GM21786 (cell line): Measurements from ENCODE around the gene PTPRA.
"Not testable (repeated sequence)": the region's sequence is repeated elsewhere in the genome, so short reads cannot be mapped to it uniquely, and the experiment has no call there.

ENCODE experiments used
- ATAC-seq: cut with Tn5 transposase; IDR thresholded peaks from one replicate; pipeline ENCODE4 v1.9.1; 2021; ENCODE audit not compliant: unreplicated experiment

The PTPRA gene, protein sequence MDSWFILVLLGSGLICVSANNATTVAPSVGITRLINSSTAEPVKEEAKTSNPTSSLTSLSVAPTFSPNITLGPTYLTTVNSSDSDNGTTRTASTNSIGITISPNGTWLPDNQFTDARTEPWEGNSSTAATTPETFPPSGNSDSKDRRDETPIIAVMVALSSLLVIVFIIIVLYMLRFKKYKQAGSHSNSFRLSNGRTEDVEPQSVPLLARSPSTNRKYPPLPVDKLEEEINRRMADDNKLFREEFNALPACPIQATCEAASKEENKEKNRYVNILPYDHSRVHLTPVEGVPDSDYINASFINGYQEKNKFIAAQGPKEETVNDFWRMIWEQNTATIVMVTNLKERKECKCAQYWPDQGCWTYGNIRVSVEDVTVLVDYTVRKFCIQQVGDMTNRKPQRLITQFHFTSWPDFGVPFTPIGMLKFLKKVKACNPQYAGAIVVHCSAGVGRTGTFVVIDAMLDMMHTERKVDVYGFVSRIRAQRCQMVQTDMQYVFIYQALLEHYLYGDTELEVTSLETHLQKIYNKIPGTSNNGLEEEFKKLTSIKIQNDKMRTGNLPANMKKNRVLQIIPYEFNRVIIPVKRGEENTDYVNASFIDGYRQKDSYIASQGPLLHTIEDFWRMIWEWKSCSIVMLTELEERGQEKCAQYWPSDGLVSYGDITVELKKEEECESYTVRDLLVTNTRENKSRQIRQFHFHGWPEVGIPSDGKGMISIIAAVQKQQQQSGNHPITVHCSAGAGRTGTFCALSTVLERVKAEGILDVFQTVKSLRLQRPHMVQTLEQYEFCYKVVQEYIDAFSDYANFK

DNA sequence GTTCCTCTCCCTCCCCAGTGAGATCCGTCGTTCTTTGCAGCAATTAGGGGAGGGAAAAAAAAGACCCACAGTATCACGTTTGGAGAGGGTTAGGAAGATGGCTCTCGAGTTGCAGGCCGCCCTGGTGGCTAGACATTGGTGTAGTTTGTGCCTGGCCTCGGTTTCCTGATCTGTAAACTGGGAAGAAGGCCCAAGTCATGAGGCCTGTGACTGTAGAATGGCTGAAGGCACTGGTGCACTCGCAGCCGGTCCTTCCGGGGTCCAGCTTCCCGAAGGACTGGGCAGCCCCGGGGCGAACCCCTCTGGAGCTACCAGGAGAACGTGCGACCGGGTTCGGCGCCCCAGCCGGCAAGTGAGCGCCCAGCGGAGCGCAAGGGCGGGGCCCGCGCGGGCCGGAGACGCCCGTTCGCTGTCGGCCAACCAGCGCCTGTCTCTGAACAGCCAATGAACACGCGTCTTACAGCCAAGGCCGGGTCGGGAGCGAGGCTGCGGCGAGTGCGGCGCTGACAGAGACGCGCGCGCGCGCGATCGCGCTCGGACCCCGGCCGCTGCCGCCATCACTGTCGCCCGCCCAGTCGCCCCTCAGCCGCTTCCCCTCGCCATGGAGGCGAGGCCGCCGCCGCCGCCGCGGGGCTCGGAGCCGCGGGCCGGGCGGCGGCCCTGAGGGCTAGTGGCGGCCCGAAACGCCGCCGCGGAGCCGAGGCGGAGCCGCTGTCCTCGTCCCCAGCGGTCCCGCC, at the start of gene PTPRA:
Gene PTPRA, plus strand, starts transcription at position 472 of the 737 bp plus-strand sequence. CDS start 90,797 bp downstream, outside the sequence.
- ATAC-seq = peak; percentile 91

DNA sequence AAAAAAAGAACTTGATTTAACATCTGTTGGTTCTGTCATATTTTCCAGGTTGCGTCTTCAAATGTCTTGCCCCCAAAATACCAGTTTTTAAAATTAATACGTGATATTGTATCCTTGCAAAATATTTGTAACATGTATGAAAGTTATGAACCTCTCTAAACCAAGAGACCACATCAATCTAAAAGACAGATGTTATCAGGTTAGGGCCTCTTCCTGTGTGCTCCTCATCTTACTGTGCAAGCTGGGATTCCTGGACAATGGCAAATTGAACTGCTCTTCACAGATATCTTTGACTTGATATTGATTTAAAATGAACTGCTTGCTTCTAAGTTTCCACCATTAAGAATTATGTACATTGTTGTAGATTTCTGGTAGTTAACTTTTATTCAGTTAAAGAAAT, 47.5 kb upstream of the PTPRA start:
- no peak for ATAC-seq

DNA sequence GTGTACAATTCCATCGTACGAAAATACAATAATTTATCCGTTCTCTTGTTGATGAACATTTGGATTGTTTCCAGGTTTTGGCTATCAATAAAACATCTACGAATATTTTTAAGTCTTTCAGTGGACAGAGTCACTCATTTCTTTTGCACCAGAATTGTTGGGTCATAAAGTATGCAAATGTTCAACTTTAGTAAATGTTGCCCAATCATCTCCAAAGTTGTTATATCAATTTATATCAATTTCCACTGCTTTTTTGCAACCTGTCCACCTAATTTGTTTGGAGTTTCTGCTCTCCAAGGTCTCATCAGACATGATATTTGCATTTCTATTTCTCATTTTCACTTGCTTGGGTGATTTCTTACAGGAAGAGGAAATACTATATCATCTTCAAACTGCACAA, 46.6 kb upstream of the PTPRA start:
- no peak for ATAC-seq

DNA sequence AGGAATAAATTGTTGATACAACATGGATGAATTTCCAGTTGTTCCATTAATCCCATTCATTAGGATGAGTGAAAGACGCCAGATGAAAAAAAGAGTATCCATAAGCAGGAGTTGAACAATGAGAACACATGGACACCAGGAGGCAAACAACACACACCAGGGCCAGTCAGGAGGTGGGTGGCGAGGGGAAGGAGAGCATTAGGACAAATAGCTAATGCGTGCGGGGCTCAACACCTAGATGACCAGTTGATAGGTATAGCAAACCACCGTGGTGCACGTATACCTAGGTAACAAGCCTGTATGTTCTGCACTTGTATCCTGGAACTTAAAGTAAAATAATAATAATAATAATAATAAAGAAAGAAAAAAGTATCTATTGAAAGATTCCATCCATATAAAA, 43.9 kb upstream of the PTPRA start:
- ATAC-seq = no peak

DNA sequence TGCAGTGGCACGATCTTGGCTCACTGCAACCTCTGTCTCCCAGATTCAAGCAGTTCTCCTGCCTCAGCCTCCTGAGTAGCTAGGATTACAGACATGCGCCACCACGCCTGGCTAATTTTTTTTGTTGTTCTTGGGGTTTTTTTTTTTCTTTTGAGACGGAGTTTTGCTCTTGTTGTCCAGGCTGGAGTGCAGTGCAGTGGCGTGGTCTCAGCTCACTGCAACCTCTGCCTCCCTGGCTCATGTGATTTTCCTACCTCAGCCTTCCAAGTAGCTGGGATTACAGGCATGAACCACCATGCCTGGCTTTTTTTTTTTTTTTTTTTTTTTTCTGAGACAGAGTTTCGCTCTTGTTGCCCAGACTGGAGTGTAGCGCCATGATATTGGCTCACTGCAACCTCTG, 42.1 kb upstream of the PTPRA start:
- not testable (repeated sequence) for ATAC-seq

DNA sequence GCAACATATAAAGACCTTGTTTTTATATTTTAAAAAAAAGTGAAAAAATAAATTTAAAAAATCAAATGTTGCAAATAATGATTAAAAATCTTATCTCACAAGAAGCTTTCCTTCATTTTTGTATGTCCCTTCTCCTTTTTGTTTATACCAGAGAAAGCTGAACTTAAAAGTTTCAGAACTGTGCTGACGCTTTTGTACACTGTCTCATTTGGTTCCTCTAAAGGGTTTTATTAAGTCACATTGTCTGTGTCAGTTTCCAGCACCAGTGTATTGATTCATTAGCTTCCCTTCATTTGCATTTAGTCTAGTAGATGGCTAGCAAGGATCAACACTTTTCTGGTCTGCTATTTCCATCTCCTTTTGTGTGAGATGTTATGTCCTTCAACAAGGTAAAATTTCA, 39.5 kb upstream of the PTPRA start:
- ATAC-seq = no peak

DNA sequence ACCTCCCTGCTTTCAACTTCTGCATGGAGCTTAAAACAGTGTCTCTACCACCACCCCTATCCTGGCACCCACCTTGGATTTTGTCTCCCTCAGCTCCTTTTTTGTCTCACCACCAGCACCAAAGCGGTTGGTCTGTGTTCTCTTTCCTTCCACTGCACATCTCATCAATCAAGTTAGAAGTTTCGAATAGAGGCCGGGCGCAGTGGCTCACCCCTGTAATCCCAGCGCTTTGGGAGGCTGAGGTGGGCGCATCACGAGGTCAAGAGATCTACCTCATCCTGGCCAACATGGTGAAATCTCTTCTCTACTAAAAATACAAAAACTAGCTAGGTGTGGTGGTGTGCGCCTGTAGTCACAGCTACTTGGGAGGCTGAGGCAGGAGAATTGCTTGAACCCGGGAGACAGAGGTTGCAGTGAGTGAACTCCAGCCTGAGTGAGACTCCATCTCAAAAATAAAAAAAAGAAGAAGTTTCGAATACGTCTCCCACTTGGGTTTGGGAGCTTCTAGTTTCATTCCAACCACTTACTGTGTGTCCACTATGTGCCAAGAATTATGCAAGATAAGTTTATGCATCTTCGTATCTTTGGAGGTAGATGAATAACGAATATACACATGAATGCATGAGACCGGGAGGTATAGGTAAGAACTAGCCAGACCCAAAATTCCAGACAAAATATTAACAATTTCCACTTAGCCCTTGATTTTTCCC, 38.7 kb upstream of the PTPRA start:
- no peak for ATAC-seq

DNA sequence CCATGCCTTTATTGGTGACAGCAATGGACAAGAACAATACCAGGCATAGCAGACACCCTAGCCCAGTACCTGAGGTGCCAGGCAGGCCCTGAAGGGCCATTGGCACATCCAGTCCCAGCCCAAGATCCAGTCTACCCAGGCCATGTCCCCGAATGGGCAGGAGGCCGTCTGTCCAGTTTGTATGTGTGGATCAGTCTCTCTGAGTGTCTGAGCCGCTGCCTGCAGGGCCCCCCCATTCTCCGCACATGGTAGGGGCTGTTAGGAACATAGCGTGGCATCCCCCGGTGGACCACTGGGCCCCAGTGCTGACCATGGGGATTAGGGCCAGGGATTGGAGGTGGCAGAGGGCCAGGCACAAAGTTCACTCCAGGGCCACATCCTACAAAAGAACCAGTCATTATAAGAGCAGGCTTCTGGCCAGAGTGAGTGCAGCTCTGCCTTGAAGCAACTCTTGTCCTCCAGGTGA, 37.9 kb upstream of the PTPRA start:
- no peak for ATAC-seq

DNA sequence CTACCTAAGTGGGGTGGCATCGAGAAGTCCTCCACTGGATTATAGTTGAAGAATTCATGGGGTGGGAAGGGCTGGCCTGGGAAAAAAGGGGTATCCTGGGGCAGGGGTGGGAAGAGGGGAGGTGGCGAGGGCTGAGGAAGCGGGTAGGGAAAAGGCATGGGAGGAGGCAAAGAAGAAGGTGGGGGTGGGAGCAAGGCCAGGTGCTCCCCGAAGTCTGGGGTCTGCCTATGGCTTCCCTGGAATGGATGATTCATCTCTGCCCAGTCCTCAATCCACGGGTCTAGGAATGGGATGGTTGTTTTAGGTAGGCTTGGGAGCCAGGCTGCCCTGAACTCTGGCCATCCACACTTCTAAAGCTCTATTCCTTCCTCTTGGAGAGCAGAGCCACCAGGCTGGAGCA, 37.2 kb upstream of the PTPRA start:
- ATAC-seq = no peak

DNA sequence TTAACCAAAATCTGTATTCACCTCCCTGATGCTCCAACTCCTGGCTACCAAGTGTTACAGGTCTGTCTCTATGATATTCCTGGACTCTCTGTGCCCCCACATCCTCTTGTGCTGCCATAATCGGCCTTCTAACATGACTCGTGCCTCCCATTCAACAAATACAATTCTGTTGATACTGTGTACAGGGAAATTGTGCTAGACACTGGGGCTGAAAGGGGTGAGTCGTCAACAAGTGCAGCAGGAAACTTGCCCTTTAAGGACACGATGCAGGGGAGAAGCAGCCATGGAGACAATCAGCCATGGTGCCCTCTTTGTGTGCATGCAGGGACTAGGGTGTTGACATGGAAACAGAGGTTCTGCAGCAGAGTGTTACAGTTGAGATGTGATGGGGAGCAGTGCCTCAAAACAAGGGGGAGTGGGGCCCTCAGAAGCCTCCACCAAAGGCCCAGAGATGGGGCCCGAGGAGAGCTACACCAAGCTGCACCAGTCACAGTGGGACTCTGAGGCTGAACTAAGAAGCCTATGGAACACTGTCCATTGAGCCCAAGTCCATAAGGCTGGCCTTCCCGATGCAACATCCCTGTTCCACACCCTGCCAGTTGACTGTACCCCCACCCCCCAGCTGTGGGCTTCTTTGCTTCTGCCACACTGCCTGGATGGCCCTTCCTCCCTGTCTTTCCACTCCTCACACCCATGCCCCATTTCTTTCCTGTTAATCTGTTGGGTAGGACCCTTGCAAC, 35.9 kb upstream of the PTPRA start:
- no peak for ATAC-seq

DNA sequence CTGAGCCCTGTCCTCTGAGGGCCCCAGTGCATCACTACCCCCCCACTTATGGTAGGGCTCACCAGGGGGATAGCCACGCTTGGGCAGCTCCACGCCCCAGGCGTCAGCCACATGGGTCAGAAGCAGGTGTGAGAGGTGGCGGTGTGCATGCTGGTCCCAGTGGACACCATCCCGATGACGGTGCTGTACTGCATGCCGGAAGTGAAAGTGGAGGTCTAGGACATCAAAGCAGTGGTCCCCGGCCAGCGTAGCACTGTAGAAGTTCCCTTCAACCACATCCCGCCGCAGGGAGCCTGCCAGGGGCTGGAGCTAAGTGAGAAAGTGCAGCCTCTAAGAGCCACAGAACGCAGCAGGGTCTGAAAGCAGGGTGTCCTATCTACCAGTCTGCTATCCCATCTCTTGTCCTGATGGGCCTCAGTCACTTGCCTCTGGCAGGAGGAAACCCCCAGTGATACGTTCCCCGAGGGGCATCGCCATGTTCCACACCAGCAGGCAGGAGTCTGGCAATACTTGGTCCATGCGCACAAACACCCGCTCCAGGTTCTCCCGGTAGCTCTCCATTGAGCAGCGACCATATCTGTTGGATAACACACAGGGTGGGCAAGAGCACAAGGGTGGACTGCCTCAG, 35.0 kb upstream of the PTPRA start:
- no peak for ATAC-seq

DNA sequence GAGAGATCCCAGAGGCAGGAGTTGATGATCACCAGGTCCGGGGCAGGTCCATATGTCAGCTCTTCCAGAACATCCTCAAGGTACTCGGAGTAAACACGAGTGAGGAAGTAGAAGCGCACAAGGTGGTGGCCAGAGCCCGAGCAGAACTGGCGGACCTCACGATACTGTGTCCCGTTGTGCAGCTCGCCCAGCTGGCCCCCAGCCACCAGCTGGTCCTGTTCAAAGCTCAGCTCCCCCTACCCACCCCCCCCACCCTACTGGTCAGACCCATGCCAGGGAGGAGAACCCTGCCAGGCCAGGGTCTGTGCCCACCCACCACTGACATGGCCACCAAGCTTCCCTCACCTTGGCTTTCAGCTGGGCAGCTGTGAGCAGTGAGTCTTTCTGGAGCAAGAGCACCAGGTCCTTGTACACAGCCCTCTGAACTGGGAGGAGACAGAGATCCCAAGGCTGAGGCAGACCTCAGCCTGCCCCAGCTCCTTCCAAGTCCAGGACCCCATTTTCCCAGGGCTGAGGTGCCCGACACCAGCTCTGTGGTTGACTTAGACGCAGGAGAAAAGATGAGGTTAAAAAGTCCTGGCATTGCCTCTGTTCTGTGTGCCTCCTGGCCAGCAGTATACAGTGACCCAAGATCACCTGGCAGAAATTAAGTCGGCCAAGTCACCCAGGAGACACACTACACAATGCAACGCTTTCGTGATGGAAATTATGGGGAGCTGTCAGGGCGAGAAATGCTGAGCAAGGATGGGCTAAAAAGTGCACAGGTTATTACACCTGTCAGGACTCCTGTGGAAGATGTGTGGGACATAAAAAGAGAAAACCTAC, 34.2 kb upstream of the PTPRA start:
- no peak for ATAC-seq

DNA sequence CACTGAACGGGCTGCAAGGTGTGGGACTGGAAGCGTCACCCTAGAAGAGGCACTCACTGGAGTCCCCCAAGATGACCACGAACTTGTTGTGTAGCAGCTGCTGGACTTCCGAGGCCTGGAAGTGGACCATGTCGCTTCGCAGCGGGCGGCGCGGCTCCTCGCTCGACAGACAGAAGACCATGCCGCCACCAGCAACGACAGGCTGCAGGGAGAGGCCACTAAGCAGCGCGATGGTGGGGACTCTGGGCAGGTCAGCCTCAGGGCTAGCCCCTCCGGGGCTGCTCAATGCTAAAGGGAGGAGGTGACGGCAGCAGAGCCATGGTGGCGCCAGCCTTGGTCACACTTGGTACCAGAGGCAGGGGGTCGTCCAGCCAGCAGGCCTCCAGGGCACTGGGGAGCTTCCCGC, 33.5 kb upstream of the PTPRA start:
- ATAC-seq = no peak

DNA sequence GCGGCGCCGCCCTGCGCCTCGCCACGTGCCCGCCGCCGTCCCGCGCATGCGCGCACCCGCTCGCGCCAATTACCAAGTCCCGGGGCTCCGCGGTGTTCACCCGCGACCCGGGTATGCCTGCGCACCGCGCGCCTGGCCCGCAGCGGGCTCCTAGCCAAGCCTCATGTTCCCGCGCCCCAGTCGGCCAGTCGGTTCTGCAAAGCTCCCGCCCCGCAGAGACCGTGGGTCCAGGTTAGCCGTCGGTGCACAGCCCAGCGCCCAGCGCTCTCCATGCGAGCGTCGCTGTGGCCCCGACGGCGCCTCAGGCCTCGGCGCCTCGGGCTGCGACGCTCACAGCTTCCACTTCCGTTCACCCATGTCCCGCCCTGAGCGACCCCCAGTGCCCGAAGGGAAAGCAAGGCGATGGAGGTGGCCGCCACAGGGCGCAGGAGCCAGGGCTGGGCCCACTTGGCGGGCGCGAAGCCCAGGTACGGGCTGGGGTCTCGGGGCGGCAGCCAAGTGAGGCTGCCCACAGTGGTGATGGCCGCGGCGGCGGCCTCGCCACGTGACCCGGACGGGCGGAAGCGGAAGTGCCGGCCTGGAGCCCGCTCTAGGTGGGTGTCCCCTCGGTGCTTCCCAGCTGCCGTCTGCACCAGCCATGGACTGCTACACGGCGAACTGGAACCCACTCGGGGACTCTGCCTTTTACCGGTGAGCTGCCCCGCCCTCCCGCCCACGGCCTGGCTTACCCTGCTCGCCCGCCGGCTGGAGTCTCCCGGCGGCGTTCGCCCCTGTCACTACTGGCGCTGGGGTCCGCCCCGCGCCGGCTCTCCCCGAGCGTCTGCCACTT, 32.9 kb upstream of the PTPRA start, which contains the start of the genes PCED1A and VPS16:
Gene PCED1A, minus strand, starts transcription at position 518 of the 829 bp plus-strand sequence. CDS start 743 bp downstream, outside the sequence.
Gene VPS16, plus strand, starts transcription at position 608 of the 829 bp plus-strand sequence. Its CDS starts 30 bp downstream, at position 638.
- ATAC-seq = peak; percentile 94

DNA sequence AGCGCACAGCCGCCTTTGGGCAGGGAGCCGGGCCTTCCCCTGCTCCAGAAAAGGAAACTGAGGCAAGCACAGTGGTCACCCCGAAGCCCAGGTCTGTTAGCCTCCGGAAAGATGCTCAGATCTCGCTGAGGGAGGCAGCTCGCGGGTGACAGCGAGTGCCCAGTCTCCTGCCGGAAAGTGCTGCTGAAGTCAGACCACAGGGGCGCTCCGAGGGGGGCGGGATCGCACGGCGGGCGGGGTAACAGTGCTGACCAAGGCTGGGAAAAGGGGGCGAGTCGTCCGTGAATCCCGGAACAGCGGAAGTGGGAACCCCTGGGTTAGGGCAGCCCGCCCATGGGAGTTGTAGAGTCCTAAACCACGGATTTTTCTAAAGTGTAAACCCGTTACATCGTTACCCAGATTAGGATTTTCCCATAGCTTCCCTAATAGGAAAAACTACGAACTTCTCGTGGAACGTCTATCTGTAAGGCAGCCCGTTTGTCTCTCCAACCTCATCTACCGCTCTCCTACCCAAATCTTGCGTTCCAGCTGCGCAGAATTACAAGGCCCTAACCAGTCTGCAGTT, 32.2 kb upstream of the PTPRA start:
- peak; percentile 35 for ATAC-seq

DNA sequence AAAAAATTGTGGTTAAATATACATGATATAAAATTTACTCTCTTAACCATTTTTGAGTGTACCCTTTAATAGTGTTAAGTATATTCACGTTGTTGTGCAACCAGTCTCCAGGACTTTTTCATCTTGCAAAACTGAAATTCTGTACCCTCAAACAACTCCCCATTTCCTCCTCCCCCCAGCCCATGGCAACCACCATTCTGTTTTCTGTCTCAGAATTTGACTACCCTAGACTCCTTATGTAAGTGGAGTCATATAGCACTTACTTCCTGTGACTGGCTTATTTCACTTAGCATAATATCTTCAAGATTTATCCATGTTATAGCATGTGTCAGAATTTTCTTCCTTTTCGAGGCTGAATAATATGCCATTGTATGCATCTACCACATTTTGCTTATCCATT, 27.7 kb upstream of the PTPRA start:
- ATAC-seq = no peak

DNA sequence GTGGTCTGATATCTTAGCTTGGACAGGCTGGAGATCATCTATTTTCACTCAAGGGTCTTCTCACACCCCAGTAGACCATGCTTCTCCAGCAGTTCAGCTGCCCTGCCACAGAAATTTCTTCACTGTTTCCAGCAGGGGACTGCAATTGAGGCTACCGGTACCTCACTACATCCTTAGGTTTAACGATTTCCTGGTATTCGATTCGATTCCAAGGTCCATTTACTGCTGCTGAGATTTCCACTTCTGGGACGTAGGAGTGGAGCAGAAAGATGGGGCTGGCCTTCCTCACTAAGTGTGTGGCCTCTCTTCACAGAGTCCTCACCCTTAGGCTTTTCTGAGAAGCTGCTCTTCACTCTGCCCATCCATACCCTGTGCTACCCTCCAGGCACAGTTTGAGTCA, 26.6 kb upstream of the PTPRA start:
- ATAC-seq = no peak
